H1 (cell line): ENCODE measurements around the gene SLAMF6. TPM values are rescaled to one million over a fixed set of nuclear protein-coding genes. Genes with fewer than 3 reads are reported as not detected.
A peak's percentile ranks its signal among the peaks of the same experiment; 100 is the strongest.

ENCODE experiments used
- CTCF ChIA-PET: fragments of 300-600 bp; sonication (Branson Sonifier 250); formaldehyde crosslinking; loops from one replicate; lab custom pipeline; 2021; ENCODE audit not compliant: partially characterized antibody; lab: Charles Lee
- POLR2A ChIA-PET: fragments of 300-600 bp; sonication (Branson Sonifier 250); formaldehyde crosslinking; loops from one replicate; lab custom pipeline; 2021; ENCODE audit warnings: inconsistent platforms; ENCODE audit not compliant: partially characterized antibody; lab: Charles Lee
- DNase-seq, 2 experiments: peaks; one replicate each; pipeline versions ENCODE4 v3.0.0 to v3.0.0-alpha.2; 2010 to 2022; ENCODE audit warnings: low spot score in 2 of 2, low read depth in 1 of 2, mixed read lengths in 1 of 2
- FAIRE-seq: peaks from 2 replicates; lab custom pipeline; 2011; peaks lifted over from hg19 to GRCh38; lab: Jason Lieb, UNC
- H2AFZ ChIP-seq: 2 replicates; pipeline ENCODE4 v1.8.1; 2012; ENCODE audit warnings: low read length, inconsistent platforms
- H2AK5ac ChIP-seq: 2 replicates; pipeline ENCODE4 v1.6.1; 2013; ENCODE audit warnings: low read depth, low read length
- H2BK120ac ChIP-seq: replicated peaks from 2 replicates; pipeline ENCODE3; 2013; ENCODE audit warnings: low read depth, low read length, inconsistent platforms
- H2BK12ac ChIP-seq: 2 replicates; pipeline ENCODE4 v1.6.1; 2013; ENCODE audit warnings: low read depth, low read length
- H2BK15ac ChIP-seq: 2 replicates; pipeline ENCODE4 v1.6.1; 2013; ENCODE audit warnings: low read length
- H2BK20ac ChIP-seq: 2 replicates; pipeline ENCODE4 v1.6.1; 2013; ENCODE audit warnings: low read length
- H2BK5ac ChIP-seq: 2 replicates; pipeline ENCODE4 v1.6.1; 2013; ENCODE audit warnings: low read depth, low read length
- H3K14ac ChIP-seq: 2 replicates; pipeline ENCODE4 v1.6.1; 2013; ENCODE audit warnings: inconsistent platforms; ENCODE audit not compliant: insufficient read length
- H3K18ac ChIP-seq: 2 replicates; pipeline ENCODE4 v1.6.1; 2013; ENCODE audit warnings: low read length; ENCODE audit errors: extremely low read depth
- H3K23ac ChIP-seq: 2 replicates; pipeline ENCODE4 v1.6.1; 2013; ENCODE audit warnings: inconsistent platforms; ENCODE audit not compliant: insufficient read length
- H3K23me2 ChIP-seq: 2 replicates; pipeline ENCODE4 v1.6.1; 2013; ENCODE audit warnings: low read depth, low read length
- H3K27ac ChIP-seq: 2 replicates; pipeline ENCODE4 v1.6.1; 2011; ENCODE audit warnings: low read depth, low read length, inconsistent platforms
- H3K27me3 ChIP-seq, 4 experiments: replicated peaks in 1 of 4; 1 replicate in 1 of 4; 2 replicates in 3 of 4; pipeline versions ENCODE4 v1.6.1 to v1.8.1; 2011 to 2013; ENCODE audit warnings: low read length in 3 of 4, mild to moderate bottlenecking in 3 of 4, inconsistent platforms in 2 of 4, mixed read lengths in 2 of 4, moderate library complexity in 1 of 4; ENCODE audit not compliant: control insufficient read depth in 3 of 4, insufficient read depth in 3 of 4; ENCODE audit errors: extremely low read depth in 1 of 4
- H3K36me3 ChIP-seq, 4 experiments: 2 replicates each; pipeline versions ENCODE4 v1.6.1 to v1.8.1; 2011 to 2013; ENCODE audit warnings: mild to moderate bottlenecking in 4 of 4, low read length in 3 of 4, moderate library complexity in 2 of 4, control low read depth in 1 of 4, inconsistent platforms in 1 of 4; ENCODE audit not compliant: insufficient read depth in 4 of 4, control insufficient read depth in 2 of 4
- H3K4ac ChIP-seq: replicated peaks from 2 replicates; pipeline ENCODE3; 2013; ENCODE audit warnings: low read length, low read depth, mixed read lengths, inconsistent platforms; ENCODE audit not compliant: insufficient read length
- H3K4me1 ChIP-seq, 4 experiments: replicated peaks in 1 of 4; 1 replicate in 1 of 4; 2 replicates in 3 of 4; pipeline versions ENCODE4 v1.6.1 to v1.8.1; 2011 to 2013; ENCODE audit warnings: low read length in 3 of 4, inconsistent platforms in 2 of 4, mixed read lengths in 1 of 4; ENCODE audit not compliant: insufficient read depth in 4 of 4, control insufficient read depth in 3 of 4
- H3K4me2 ChIP-seq, 2 experiments: 2 replicates each; pipeline versions ENCODE4 v1.6.1 to v1.8.1; 2011 to 2013; ENCODE audit warnings: low read depth in 2 of 2, low read length in 2 of 2, control low read depth in 1 of 2, inconsistent platforms in 1 of 2, mild to moderate bottlenecking in 1 of 2; ENCODE audit not compliant: insufficient read depth in 1 of 2
- H3K4me3 ChIP-seq, 4 experiments: fragments of 200-600, 300-600 bp in 1 of 4; sonication (generic), shearing (Covaris generic), sonication (Bioruptor Twin) in 1 of 4; 2 replicates each; pipeline versions ENCODE4 v1.5.1 to v1.8.1; 2011 to 2016; ENCODE audit warnings: low read length in 4 of 4, low read depth in 3 of 4, control low read depth in 2 of 4, inconsistent platforms in 2 of 4, mild to moderate bottlenecking in 2 of 4, mixed read lengths in 1 of 4, moderate library complexity in 1 of 4; ENCODE audit not compliant: insufficient read depth in 2 of 4; ENCODE audit errors: extremely low read depth in 1 of 4
- H3K56ac ChIP-seq: replicated peaks from 2 replicates; pipeline ENCODE3; 2013; ENCODE audit warnings: low read depth, mild to moderate bottlenecking, mixed read lengths, low read length, inconsistent platforms; ENCODE audit not compliant: insufficient read length
- H3K79me1 ChIP-seq: 2 replicates; pipeline ENCODE4 v1.6.1; 2013; ENCODE audit warnings: low read depth, low read length, control low read depth
- H3K79me2 ChIP-seq, 2 experiments: 2 replicates each; pipeline versions ENCODE4 v1.6.1 to v1.8.1; 2012 to 2013; ENCODE audit warnings: low read length in 2 of 2, mild to moderate bottlenecking in 2 of 2, inconsistent platforms in 1 of 2; ENCODE audit not compliant: insufficient read depth in 2 of 2, control insufficient read depth in 1 of 2
- H3K9ac ChIP-seq, 4 experiments: replicated peaks in 1 of 4; 1 replicate in 1 of 4; 2 replicates in 3 of 4; pipeline versions ENCODE4 v1.6.1 to v1.8.1; 2011 to 2013; ENCODE audit warnings: low read depth in 3 of 4, low read length in 3 of 4, control low read depth in 2 of 4, mild to moderate bottlenecking in 2 of 4, moderate library complexity in 2 of 4, inconsistent platforms in 1 of 4; ENCODE audit errors: extremely low read depth in 1 of 4
- H3K9me3 ChIP-seq, 2 experiments: 2 replicates each; pipeline versions ENCODE4 v1.6.1 to v1.8.1; 2012 to 2013; ENCODE audit warnings: mild to moderate bottlenecking in 2 of 2, moderate library complexity in 2 of 2, control low read depth in 1 of 2, inconsistent platforms in 1 of 2, low read depth in 1 of 2, low read length in 1 of 2, mixed read lengths in 1 of 2; ENCODE audit not compliant: insufficient read depth in 2 of 2
- H4K20me1 ChIP-seq, 2 experiments: replicated peaks in 1 of 2; 2 replicates each; pipeline versions ENCODE3 to v1.8.1; 2011 to 2013; ENCODE audit warnings: inconsistent platforms in 2 of 2, low read length in 2 of 2, mild to moderate bottlenecking in 1 of 2; ENCODE audit not compliant: insufficient read depth in 2 of 2, control insufficient read depth in 1 of 2
- H4K5ac ChIP-seq: 2 replicates; pipeline ENCODE4 v1.6.1; 2013; ENCODE audit warnings: low read length, low read depth, mixed read lengths, inconsistent platforms; ENCODE audit not compliant: insufficient read length
- H4K8ac ChIP-seq: 2 replicates; pipeline ENCODE4 v1.8.0; 2013; ENCODE audit warnings: mild to moderate bottlenecking, moderate library complexity, low read length, inconsistent platforms; ENCODE audit not compliant: insufficient read depth; ENCODE audit errors: extremely low read depth
- H4K91ac ChIP-seq: replicated peaks from 2 replicates; pipeline ENCODE3; 2013; ENCODE audit warnings: low read length, mixed read lengths, inconsistent platforms; ENCODE audit not compliant: insufficient read length
- WGBS, 2 experiments: shearing (Covaris generic) in 1 of 2; methylation state at CpG; one replicate each; pipeline versions ENCODE4 v1.1.6 to v1.1.7; 2013 to 2015; ENCODE audit warnings: low lambda C conversion rate in 2 of 2, mixed read lengths in 2 of 2, inconsistent platforms in 1 of 2, low coverage in 1 of 2, missing lambda C conversion rate in 1 of 2; ENCODE audit not compliant: insufficient replicate concordance in 2 of 2, insufficient coverage in 1 of 2, insufficient read length in 1 of 2; ENCODE audit errors: extremely low coverage in 1 of 2, missing lambda C conversion rate in 1 of 2; 5-methylcytosine and 5-hydroxymethylcytosine counted together
- polyA plus RNA-seq, 7 experiments: library from polyadenylated mRNA; depleted of rRNA in 3 of 7; stranded (reverse) in 5 of 7; unstranded in 2 of 7; fragments of >200 nt in 5 of 7; fragments of 200-250 nt in 2 of 7; gene quantifications; 1 replicate in 5 of 7; 2 replicates in 1 of 7; 4 replicates in 1 of 7; pipeline versions ENCODE4 v1.2.1 to v1.2.3, GENCODE V29; 2011 to 2013; ENCODE audit warnings: missing spikeins in 2 of 7, mixed read lengths in 2 of 7
- total RNA-seq: library from RNA; stranded (reverse); fragmentation: NEBNext Ultra II Directional; extraction: Animal tissue kit (Norgen Biotek cat#: 25700); gene quantifications from 2 replicates; pipeline ENCODE4 v1.2.1, GENCODE V29; 2021
- TF ChIP-seq, protein P1 (sequence below): IDR thresholded peaks from 2 replicates; pipeline ENCODE4 v1.6.1; 2011; ENCODE audit warnings: low read length, improper control_type of control experiment

SLAMF6 gene
- total and polyA plus RNA-seq, 2 of the 8 experiments (the other 6 are each of a cell fraction or from before 2014, with no cell fraction given) = not detected

DNA sequence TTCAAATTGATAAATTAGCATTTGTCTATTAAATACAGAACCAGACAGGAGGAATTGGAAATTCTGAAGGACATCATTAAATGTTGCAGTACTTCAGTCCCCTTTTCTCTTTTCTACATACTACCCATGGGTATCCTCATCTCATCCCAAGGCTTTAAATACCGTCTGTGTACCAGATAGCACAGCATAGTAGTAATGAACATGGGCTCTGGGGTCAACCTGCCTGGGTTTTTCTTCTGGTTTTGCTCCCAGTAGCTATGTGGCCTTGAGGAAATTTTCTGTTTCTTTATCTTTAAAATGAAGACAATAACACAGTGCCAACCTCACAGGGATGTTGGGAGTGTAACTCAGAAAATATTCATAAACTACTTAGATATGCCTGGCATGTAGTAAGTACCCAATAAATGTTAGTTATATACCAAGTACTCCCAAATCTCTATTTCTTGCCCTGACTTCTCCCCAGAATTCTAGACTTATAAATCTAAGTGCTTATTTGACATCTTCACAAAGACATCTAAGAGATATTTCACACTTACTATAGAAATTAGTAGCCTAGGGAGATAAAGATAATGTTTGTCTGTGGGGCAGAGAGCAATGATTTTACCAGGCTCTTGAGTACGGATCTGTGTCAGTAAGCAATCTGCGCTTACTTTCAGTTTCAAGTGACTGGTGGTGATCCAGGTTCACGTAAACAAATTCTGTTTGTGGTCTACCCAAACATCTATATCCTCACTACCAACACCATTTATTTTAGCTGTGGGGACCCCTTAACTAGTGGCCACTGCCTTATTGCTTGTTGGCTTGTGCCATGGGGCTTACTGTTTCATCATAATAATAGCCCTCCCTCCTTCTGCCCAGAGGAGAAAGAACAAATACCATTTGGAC is 85.4 kb downstream of the SLAMF6 start:
- no peak overlapping the region for H3K56ac ChIP-seq
- no peak overlapping the region for H3K14ac ChIP-seq
- H4K20me1 ChIP-seq = no peaks in the 10 kb centered on the region
- H3K79me2 ChIP-seq = no peaks in the 10 kb centered on the region
- no peaks in the 10 kb centered on the region for H3K23me2 ChIP-seq
- no peak overlapping the region for H4K5ac ChIP-seq
- TF ChIP-seq, protein P1, sequence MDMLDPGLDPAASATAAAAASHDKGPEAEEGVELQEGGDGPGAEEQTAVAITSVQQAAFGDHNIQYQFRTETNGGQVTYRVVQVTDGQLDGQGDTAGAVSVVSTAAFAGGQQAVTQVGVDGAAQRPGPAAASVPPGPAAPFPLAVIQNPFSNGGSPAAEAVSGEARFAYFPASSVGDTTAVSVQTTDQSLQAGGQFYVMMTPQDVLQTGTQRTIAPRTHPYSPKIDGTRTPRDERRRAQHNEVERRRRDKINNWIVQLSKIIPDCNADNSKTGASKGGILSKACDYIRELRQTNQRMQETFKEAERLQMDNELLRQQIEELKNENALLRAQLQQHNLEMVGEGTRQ = no peak
- no peaks in the 10 kb centered on the region for H3K36me3 ChIP-seq
- no peak overlapping the region for H4K91ac ChIP-seq
- no peak overlapping the region for H2BK120ac ChIP-seq
- H2BK5ac ChIP-seq = no peak overlapping the region
- ChIA-PET POLR2A (no interaction called here), CTCF (no interaction called here)
- no peaks in the 10 kb centered on the region for H3K27me3 ChIP-seq
- H2AK5ac ChIP-seq = no peak overlapping the region
- H2BK20ac ChIP-seq = no peak overlapping the region
- no peak overlapping the region for H3K9ac ChIP-seq
- H4K8ac ChIP-seq = no peak overlapping the region
- H3K4me1 ChIP-seq = peaks cover 0 to 3% (median 0%) of the 10 kb centered on the region in 4 experiments; a peak in 1 of 7 replicates
- H3K4me2 ChIP-seq = no peak overlapping the region
- H2AFZ ChIP-seq = 0 out of 2 replicates have a peak overlapping the region, but pooled peaks have one; percentile 56
- no peaks in the 10 kb centered on the region for H3K79me1 ChIP-seq
- FAIRE-seq = no peak
- H3K4me3 ChIP-seq = no peak overlapping the region
- H3K23ac ChIP-seq = no peak overlapping the region
- H3K18ac ChIP-seq = no peak overlapping the region
- H3K9me3 ChIP-seq = no peaks in the 10 kb centered on the region
- no peak overlapping the region for H3K4ac ChIP-seq
- DNase-seq = no peak
- no peak overlapping the region for H2BK12ac ChIP-seq
- no peak overlapping the region for H3K27ac ChIP-seq
- WGBS, 2 experiments = 94% methylated on average over 4 of the region's 4 CpGs; no CpG with 5 or more reads in 1 of the 2 experiments
- H2BK15ac ChIP-seq = no peak overlapping the region
